Lower leg skin (tissue), 3 donors: ENCODE data around the gene TAF10.

ENCODE experiments used
- POLR2A ChIP-seq, 2 donors: fragments of 450-650 bp; IDR thresholded peaks; one replicate each; pipeline ENCODE4 v1.6.1; 2016 to 2017; ENCODE audit warnings: antibody characterized with exemption in 2 of 2, mild to moderate bottlenecking in 1 of 2, moderate library complexity in 1 of 2
- TF ChIP-seq, protein P1 (sequence below), 3 donors: fragments of 450-650 bp; IDR thresholded peaks; one replicate each; pipeline ENCODE4 v1.5.1; 2016; ENCODE audit warnings: antibody characterized with exemption in 3 of 3, mild to moderate bottlenecking in 3 of 3, moderate library complexity in 2 of 3

- TF ChIP-seq, protein P1, sequence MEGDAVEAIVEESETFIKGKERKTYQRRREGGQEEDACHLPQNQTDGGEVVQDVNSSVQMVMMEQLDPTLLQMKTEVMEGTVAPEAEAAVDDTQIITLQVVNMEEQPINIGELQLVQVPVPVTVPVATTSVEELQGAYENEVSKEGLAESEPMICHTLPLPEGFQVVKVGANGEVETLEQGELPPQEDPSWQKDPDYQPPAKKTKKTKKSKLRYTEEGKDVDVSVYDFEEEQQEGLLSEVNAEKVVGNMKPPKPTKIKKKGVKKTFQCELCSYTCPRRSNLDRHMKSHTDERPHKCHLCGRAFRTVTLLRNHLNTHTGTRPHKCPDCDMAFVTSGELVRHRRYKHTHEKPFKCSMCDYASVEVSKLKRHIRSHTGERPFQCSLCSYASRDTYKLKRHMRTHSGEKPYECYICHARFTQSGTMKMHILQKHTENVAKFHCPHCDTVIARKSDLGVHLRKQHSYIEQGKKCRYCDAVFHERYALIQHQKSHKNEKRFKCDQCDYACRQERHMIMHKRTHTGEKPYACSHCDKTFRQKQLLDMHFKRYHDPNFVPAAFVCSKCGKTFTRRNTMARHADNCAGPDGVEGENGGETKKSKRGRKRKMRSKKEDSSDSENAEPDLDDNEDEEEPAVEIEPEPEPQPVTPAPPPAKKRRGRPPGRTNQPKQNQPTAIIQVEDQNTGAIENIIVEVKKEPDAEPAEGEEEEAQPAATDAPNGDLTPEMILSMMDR (IDR thresholded peaks at IDR 0.05) = no peak
- no peak for TF ChIP-seq POLR2A (IDR thresholded peaks at IDR 0.05)
These were observed 35.3 kb downstream of the TAF10 start for GRCh38 chr11:6576471-6577373.
